Neural progenitor cell (in vitro differentiated cells): Measurements from ENCODE around the gene EXOSC10. TPM values are rescaled to one million over a fixed set of nuclear protein-coding genes. Genes with fewer than 3 reads are reported as not detected.
A peak's percentile ranks its signal among the peaks of the same experiment; 100 is the strongest.
"Not testable (repeated sequence)": the region's sequence is repeated elsewhere in the genome, so short reads cannot be mapped to it uniquely, and the experiment has no call there.

Experiments
- DNase-seq: peaks from one replicate; pipeline ENCODE4 v3.0.0-alpha.2; 2016; ENCODE audit warnings: low spot score
- H2AFZ ChIP-seq: fragments of 200-600 bp; sonication (generic); replicated peaks from 2 replicates; pipeline ENCODE4 v1.6.1; 2016; ENCODE audit warnings: antibody characterized with exemption
- H3F3A ChIP-seq: fragments of 200-600 bp; sonication (generic); 2 replicates; pipeline ENCODE4 v1.6.1; 2016; ENCODE audit warnings: antibody characterized with exemption, low read depth
- H3K27ac ChIP-seq: fragments of 200-600 bp; sonication (generic); 2 replicates; pipeline ENCODE4 v1.5.1; 2016; ENCODE audit warnings: mild to moderate bottlenecking
- H3K27me3 ChIP-seq: fragments of 200-600 bp; sonication (generic); 2 replicates; pipeline ENCODE4 v1.6.1; 2016; ENCODE audit warnings: mild to moderate bottlenecking, moderate library complexity
- H3K36me3 ChIP-seq: fragments of 200-600 bp; sonication (generic); 2 replicates; pipeline ENCODE4 v1.5.1; 2016
- H3K4me1 ChIP-seq: fragments of 200-600 bp; sonication (generic); 2 replicates; pipeline ENCODE4 v1.6.1; 2016; ENCODE audit warnings: mixed run types
- H3K4me2 ChIP-seq: fragments of 200-600 bp; sonication (generic); 2 replicates; pipeline ENCODE4 v1.6.1; 2016
- H3K4me3 ChIP-seq: fragments of 200-600 bp; sonication (generic); 2 replicates; pipeline ENCODE4 v1.5.1; 2016
- H3K79me2 ChIP-seq: fragments of 200-600 bp; sonication (generic); 2 replicates; pipeline ENCODE4 v1.6.1; 2016; ENCODE audit warnings: low read depth
- H3K9ac ChIP-seq: fragments of 200-600 bp; sonication (generic); 2 replicates; pipeline ENCODE4 v1.6.1; 2016
- H3K9me3 ChIP-seq: fragments of 200-600 bp; sonication (generic); 2 replicates; pipeline ENCODE4 v1.5.1; 2016; ENCODE audit warnings: low read depth
- H4K20me1 ChIP-seq: fragments of 200-600 bp; sonication (generic); 2 replicates; pipeline ENCODE4 v1.6.1; 2016; ENCODE audit warnings: low read depth
- H3K27ac Mint-ChIP-seq: 3 replicates; pipeline ENCODE4 v1.8.0; 2021; ENCODE audit warnings: mixed read lengths
- H3K27me3 Mint-ChIP-seq: 2 replicates; pipeline ENCODE4 v1.8.0; 2022; ENCODE audit warnings: low read depth, mild to moderate bottlenecking, inconsistent platforms, moderate library complexity, mixed read lengths; ENCODE audit not compliant: insufficient read depth
- H3K36me3 Mint-ChIP-seq: 3 replicates; pipeline ENCODE4 v1.8.0; 2021; ENCODE audit warnings: mixed read lengths
- H3K4me1 Mint-ChIP-seq: 3 replicates; pipeline ENCODE4 v1.8.0; 2021; ENCODE audit warnings: mixed read lengths
- H3K4me3 Mint-ChIP-seq: 3 replicates; pipeline ENCODE4 v1.8.0; 2021; ENCODE audit warnings: mild to moderate bottlenecking, moderate library complexity, mixed read lengths
- H3K9me3 Mint-ChIP-seq: 3 replicates; pipeline ENCODE4 v1.8.0; 2020; ENCODE audit warnings: mixed read lengths
- CTCF ChIP-seq: fragments of 200-600 bp; sonication (generic); IDR thresholded peaks from 2 replicates; pipeline ENCODE4 v1.5.1; 2017; ENCODE audit warnings: antibody characterized with exemption, mild to moderate bottlenecking
- EZH2 ChIP-seq: fragments of 200-600 bp; sonication (generic); IDR thresholded peaks from 2 replicates; pipeline ENCODE4 v1.6.1; 2017; ENCODE audit warnings: antibody characterized with exemption, mild to moderate bottlenecking, moderate library complexity
- EZH2phosphoT487 ChIP-seq: fragments of 200-600 bp; sonication (generic); IDR thresholded peaks from 2 replicates; pipeline ENCODE4 v1.6.1; 2017; ENCODE audit warnings: antibody characterized with exemption
- total RNA-seq: library from RNA; depleted of rRNA; stranded (reverse); fragments of >200 nt; gene quantifications from 2 replicates; pipeline ENCODE4 v1.2.3, GENCODE V29; 2015; ENCODE audit warnings: low replicate concordance

The EXOSC10 gene
- total RNA-seq, 1 donor from 2014 or later, result 102 TPM

- H2AFZ ChIP-seq, result no peak overlapping the region
- Mint-ChIP-seq H3K9me3 (no peaks in the 10 kb centered on the region), H3K27me3 (peaks cover 2% of the 10 kb centered on the region), H3K36me3 (peaks cover 40% of the 10 kb centered on the region), H3K27ac (no peak overlapping the region), H3K4me3 (no peak overlapping the region), H3K4me1 (no peaks in the 10 kb centered on the region)
- H3K4me3 ChIP-seq, result no peak overlapping the region
- no peaks in the 10 kb centered on the region for H3K9me3 ChIP-seq
- H3K27ac ChIP-seq, result peak overlapping the region; percentile 29
- DNase-seq, result no peak
- peaks cover 54% of the 10 kb centered on the region for H3K36me3 ChIP-seq
- peaks cover 71% of the 10 kb centered on the region for H3F3A ChIP-seq
- no peaks in the 10 kb centered on the region for H3K27me3 ChIP-seq
- H3K79me2 ChIP-seq, result peaks cover 33% of the 10 kb centered on the region
- no peak for TF ChIP-seq CTCF
- no peak for TF ChIP-seq EZH2phosphoT487
- TF ChIP-seq EZH2, result no peak
- no peak overlapping the region for H3K4me2 ChIP-seq
- peaks cover 67% of the 10 kb centered on the region for H4K20me1 ChIP-seq
- H3K4me1 ChIP-seq, result no peaks in the 10 kb centered on the region
- H3K9ac ChIP-seq, result no peak overlapping the region
Measured at GRCh38 chr1:11023201-11023600, 76.5 kb downstream of the EXOSC10 start.

GRCh38 chr1:11019971-11020370, 79.7 kb downstream of the EXOSC10 start:
- Mint-ChIP-seq H3K27me3 (peaks cover 2% of the 10 kb centered on the region), H3K27ac (no peak overlapping the region), H3K4me3 (no peak overlapping the region), H3K4me1 (no peaks in the 10 kb centered on the region), H3K9me3 (no peaks in the 10 kb centered on the region), H3K36me3 (peaks cover 40% of the 10 kb centered on the region)
- no peak for TF ChIP-seq CTCF
- no peak for TF ChIP-seq EZH2phosphoT487
- TF ChIP-seq EZH2, result no peak
- H3K27me3 ChIP-seq, result no peaks in the 10 kb centered on the region
- no peak for DNase-seq
- peaks cover 55% of the 10 kb centered on the region for H3K36me3 ChIP-seq
- H3K9me3 ChIP-seq, result no peaks in the 10 kb centered on the region
- peaks cover 89% of the 10 kb centered on the region for H4K20me1 ChIP-seq
- no peak overlapping the region for H3K4me2 ChIP-seq
- no peak overlapping the region for H3K4me3 ChIP-seq
- H3K4me1 ChIP-seq, result no peaks in the 10 kb centered on the region
- H2AFZ ChIP-seq, result no peak overlapping the region
- H3F3A ChIP-seq, result peaks cover 56% of the 10 kb centered on the region
- H3K27ac ChIP-seq, result no peak overlapping the region
- peaks cover 64% of the 10 kb centered on the region for H3K79me2 ChIP-seq
- H3K9ac ChIP-seq, result no peak overlapping the region

GRCh38 chr1:11019358-11019757, 80.3 kb downstream of the EXOSC10 start:
- H2AFZ ChIP-seq, H3K27ac Mint-ChIP-seq, H3K4me2 ChIP-seq, H3K4me1 ChIP-seq, DNase-seq, H3K27me3 Mint-ChIP-seq, H3K4me3 ChIP-seq, H3K9me3 ChIP-seq, H3K4me1 Mint-ChIP-seq, H3K4me3 Mint-ChIP-seq, H3K9me3 Mint-ChIP-seq, H3K9ac ChIP-seq, H3K27ac ChIP-seq, H3K27me3 ChIP-seq: not testable (repeated sequence)
- Histone ChIP-seq H3K79me2 (peaks cover 70% of the 10 kb centered on the region), H3F3A (peaks cover 56% of the 10 kb centered on the region), H4K20me1 (peaks cover 89% of the 10 kb centered on the region), H3K36me3 (peaks cover 55% of the 10 kb centered on the region)
- peaks cover 44% of the 10 kb centered on the region for H3K36me3 Mint-ChIP-seq

Other genes starting within 250 kb of the EXOSC10 start
- gene TARDBP, start 87.2 kb downstream of the EXOSC10 start, total RNA-seq, result 170 and 202 TPM in 2 replicates
- 0.09 TPM in 1 of 2 replicates, not detected in the other for gene MASP2, start 52.6 kb downstream of the EXOSC10 start, total RNA-seq
- 15.7 and 33.2 TPM in 2 replicates for gene SRM, start 39.9 kb downstream of the EXOSC10 start, total RNA-seq
- not detected in 2 replicates for gene ANGPTL7, start 89.5 kb upstream of the EXOSC10 start, total RNA-seq
- 55.8 and 69.1 TPM in 2 replicates for gene MTOR, start 162.7 kb upstream of the EXOSC10 start, total RNA-seq
- 11.0 and 17.7 TPM in 2 replicates for gene UBIAD1, start 173.3 kb upstream of the EXOSC10 start, total RNA-seq